ENCODE data around the gene BICDL2.

Gene BICDL2

DNA sequence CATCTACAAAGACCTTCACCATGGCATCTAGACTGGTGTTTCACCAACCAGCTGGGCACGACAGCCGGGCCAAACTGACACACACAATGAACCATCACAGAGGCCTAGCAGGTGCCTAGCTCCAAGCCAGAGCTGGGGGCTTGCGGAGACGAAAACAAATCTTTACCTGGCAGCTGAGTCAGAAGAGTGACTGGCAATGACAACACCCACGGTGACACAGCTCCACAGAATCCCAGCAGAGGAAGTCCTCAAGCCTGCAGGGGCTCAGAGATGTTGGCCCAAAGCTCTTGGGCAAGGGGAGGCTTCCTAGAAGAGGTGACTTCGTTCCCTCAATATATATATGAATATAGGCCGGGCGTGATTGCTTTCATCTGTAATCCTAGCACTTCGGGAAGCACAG is 14.8 kb upstream of the BICDL2 start:
- H3K4me3 ChIP-seq (IDR thresholded peaks at IDR 0.05; ENCODE audit: insufficient read depth, low read depth, low read length) = no peak overlapping the region
- H3K9ac ChIP-seq = no peak overlapping the region

DNA sequence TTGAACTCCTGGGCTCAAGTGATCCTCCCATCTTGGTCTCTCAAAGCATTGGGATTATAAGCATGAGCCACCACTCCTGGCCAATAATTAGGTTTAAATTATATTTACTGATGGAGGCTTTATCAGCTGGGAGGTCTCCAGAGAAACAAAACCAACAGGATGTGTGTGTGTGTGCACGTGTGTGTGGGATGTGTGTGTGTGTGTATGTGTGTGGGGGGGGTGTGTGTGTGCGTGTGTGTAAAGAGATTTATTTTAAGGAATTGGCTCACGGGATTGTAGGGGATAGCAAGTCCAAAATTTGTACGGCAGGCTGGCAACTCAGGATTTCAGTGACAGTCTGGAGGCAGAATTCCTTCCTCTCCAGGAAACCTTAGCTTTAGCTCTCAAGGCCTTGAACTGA is 14.3 kb upstream of the BICDL2 start:
- Histone ChIP-seq H3K36me3 (ENCODE audit: insufficient read depth) (no peaks in the 10 kb centered on the region), H3K4me3 (IDR thresholded peaks at IDR 0.05; ENCODE audit: insufficient read depth, low read depth, low read length) (no peak overlapping the region), H3K4me2 (no peak overlapping the region), H3K4me1 (ENCODE audit: low read depth, poor library complexity, severe bottlenecking) (no peaks in the 10 kb centered on the region), H3K27ac (no peak overlapping the region), H3K79me2 (ENCODE audit: insufficient read depth, low read depth) (no peaks in the 10 kb centered on the region), H4K20me1 (ENCODE audit: insufficient read depth) (no peaks in the 10 kb centered on the region), H3K27me3 (ENCODE audit: insufficient read depth, low read depth) (peaks cover 30% of the 10 kb centered on the region), H2AFZ (ENCODE audit: low read depth) (no peak overlapping the region), H3K9ac (no peak overlapping the region)
- TF ChIP-seq, protein P1, sequence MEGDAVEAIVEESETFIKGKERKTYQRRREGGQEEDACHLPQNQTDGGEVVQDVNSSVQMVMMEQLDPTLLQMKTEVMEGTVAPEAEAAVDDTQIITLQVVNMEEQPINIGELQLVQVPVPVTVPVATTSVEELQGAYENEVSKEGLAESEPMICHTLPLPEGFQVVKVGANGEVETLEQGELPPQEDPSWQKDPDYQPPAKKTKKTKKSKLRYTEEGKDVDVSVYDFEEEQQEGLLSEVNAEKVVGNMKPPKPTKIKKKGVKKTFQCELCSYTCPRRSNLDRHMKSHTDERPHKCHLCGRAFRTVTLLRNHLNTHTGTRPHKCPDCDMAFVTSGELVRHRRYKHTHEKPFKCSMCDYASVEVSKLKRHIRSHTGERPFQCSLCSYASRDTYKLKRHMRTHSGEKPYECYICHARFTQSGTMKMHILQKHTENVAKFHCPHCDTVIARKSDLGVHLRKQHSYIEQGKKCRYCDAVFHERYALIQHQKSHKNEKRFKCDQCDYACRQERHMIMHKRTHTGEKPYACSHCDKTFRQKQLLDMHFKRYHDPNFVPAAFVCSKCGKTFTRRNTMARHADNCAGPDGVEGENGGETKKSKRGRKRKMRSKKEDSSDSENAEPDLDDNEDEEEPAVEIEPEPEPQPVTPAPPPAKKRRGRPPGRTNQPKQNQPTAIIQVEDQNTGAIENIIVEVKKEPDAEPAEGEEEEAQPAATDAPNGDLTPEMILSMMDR (conservative IDR thresholded peaks at IDR 0.05; ENCODE audit: low read depth, low read length) = no peak

More for the DNA sequence above, 14.8 kb upstream of the BICDL2 start:
- Histone ChIP-seq H3K4me2 (no peak overlapping the region), H3K79me2 (ENCODE audit: insufficient read depth, low read depth) (no peaks in the 10 kb centered on the region), H4K20me1 (ENCODE audit: insufficient read depth) (no peaks in the 10 kb centered on the region), H2AFZ (ENCODE audit: low read depth) (no peak overlapping the region), H3K27ac (no peak overlapping the region), H3K27me3 (ENCODE audit: insufficient read depth, low read depth) (peaks cover 25% of the 10 kb centered on the region), H3K4me1 (ENCODE audit: low read depth, poor library complexity, severe bottlenecking) (no peaks in the 10 kb centered on the region), H3K36me3 (ENCODE audit: insufficient read depth) (no peaks in the 10 kb centered on the region)
- TF ChIP-seq, protein P1 (conservative IDR thresholded peaks at IDR 0.05; ENCODE audit: low read depth, low read length) = no peak

DNA sequence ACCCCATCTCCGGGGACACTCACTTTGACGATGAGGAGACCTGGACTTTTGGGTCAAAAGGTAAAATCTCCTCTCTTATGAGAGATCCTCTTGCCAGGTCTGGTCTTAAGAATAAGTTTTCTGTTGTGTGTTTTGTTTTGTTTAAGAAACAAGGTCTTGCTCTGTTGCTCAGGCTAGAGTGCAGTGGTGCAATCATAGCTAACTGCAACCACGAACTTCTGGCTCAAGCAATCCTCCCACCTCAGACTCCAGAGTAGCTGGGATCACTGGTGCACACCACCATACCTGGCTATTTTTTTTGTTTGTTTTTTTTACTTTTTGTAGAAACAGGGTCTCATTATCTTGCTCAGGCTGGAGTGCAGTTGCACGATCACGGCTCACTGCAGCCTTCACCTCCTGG is 13.7 kb upstream of the BICDL2 start:
- no peaks in the 10 kb centered on the region for H4K20me1 ChIP-seq (ENCODE audit: insufficient read depth)
- TF ChIP-seq, protein P1 (conservative IDR thresholded peaks at IDR 0.05; ENCODE audit: low read depth, low read length) = no peak
- H3K4me3 ChIP-seq (IDR thresholded peaks at IDR 0.05; ENCODE audit: insufficient read depth, low read depth, low read length) = no peak overlapping the region
- H3K36me3 ChIP-seq (ENCODE audit: insufficient read depth) = no peaks in the 10 kb centered on the region
- H2AFZ ChIP-seq (ENCODE audit: low read depth) = no peak overlapping the region
- H3K27me3 ChIP-seq (ENCODE audit: insufficient read depth, low read depth) = peaks cover 34% of the 10 kb centered on the region
- no peak overlapping the region for H3K4me2 ChIP-seq
- H3K27ac ChIP-seq = no peak overlapping the region
- H3K4me1 ChIP-seq (ENCODE audit: low read depth, poor library complexity, severe bottlenecking) = no peaks in the 10 kb centered on the region
- H3K9ac ChIP-seq = no peak overlapping the region
- H3K79me2 ChIP-seq (ENCODE audit: insufficient read depth, low read depth) = no peaks in the 10 kb centered on the region

DNA sequence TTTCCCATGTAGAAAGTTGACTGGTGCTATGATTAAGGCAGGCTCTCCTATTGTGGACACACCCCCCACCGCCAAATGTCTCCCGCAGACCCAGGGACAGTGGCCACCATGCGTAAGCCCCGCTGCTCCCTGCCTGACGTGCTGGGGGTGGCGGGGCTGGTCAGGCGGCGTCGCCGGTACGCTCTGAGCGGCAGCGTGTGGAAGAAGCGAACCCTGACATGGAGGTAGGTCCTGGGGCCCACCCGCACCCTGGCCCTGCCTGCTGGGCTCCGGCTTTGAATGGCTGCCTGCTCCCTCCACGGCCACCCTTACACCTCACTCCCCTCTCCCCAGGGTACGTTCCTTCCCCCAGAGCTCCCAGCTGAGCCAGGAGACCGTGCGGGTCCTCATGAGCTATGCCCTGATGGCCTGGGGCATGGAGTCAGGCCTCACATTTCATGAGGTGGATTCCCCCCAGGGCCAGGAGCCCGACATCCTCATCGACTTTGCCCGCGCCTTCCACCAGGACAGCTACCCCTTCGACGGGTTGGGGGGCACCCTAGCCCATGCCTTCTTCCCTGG is 13.3 kb upstream of the BICDL2 start:
- no peak overlapping the region for H3K4me2 ChIP-seq
- no peak overlapping the region for H3K4me3 ChIP-seq (IDR thresholded peaks at IDR 0.05; ENCODE audit: insufficient read depth, low read depth, low read length)
- H3K27ac ChIP-seq = no peak overlapping the region
- H2AFZ ChIP-seq (ENCODE audit: low read depth) = no peak overlapping the region
- no peaks in the 10 kb centered on the region for H3K36me3 ChIP-seq (ENCODE audit: insufficient read depth)
- H3K79me2 ChIP-seq (ENCODE audit: insufficient read depth, low read depth) = no peaks in the 10 kb centered on the region
- no peaks in the 10 kb centered on the region for H3K4me1 ChIP-seq (ENCODE audit: low read depth, poor library complexity, severe bottlenecking)
- H3K9ac ChIP-seq = no peak overlapping the region
- peaks cover 38% of the 10 kb centered on the region for H3K27me3 ChIP-seq (ENCODE audit: insufficient read depth, low read depth)
- H4K20me1 ChIP-seq (ENCODE audit: insufficient read depth) = no peaks in the 10 kb centered on the region
- TF ChIP-seq, protein P1 (conservative IDR thresholded peaks at IDR 0.05; ENCODE audit: low read depth, low read length) = no peak
